Stimulated activated naive B cell treated with anti-CD40 and anti-IgM and Interleukin-4, amounts not matched to agents 10 μg/mL and 1 μg/mL and 100 μg/mL, for 72 hours (primary cell): ENCODE measurements around the gene SLX1A.
"Not testable (repeated sequence)": the region's sequence is repeated elsewhere in the genome, so short reads cannot be mapped to it uniquely, and the experiment has no call there.

Experiments used
- ATAC-seq, 2 donors: fragments of 150-1000 bp; cut with Tn5 transposase; replicated peaks; 2 replicates each; pipeline ENCODE4 v1.10.0; 2021; ENCODE audit warnings: moderate library complexity in 1 of 2
- DNase-seq: peaks from one replicate; pipeline ENCODE4 v3.0.0; 2021
- H3K27ac Mint-ChIP-seq: one replicate; pipeline ENCODE4 v1.8.0; 2022; ENCODE audit warnings: mild to moderate bottlenecking, mixed read lengths
- H3K27me3 Mint-ChIP-seq, 2 donors: one replicate each; pipeline ENCODE4 v1.8.0; 2022; ENCODE audit warnings: mixed read lengths in 2 of 2
- H3K36me3 Mint-ChIP-seq, 2 donors: one replicate each; pipeline ENCODE4 v1.8.0; 2022; ENCODE audit warnings: mixed read lengths in 2 of 2, mild to moderate bottlenecking in 1 of 2
- H3K4me1 Mint-ChIP-seq, 2 donors: one replicate each; pipeline ENCODE4 v1.8.0; 2022; ENCODE audit warnings: mixed read lengths in 2 of 2, mild to moderate bottlenecking in 1 of 2
- H3K4me3 Mint-ChIP-seq, 2 donors: one replicate each; pipeline ENCODE4 v1.8.0; 2022; ENCODE audit warnings: mild to moderate bottlenecking in 2 of 2, mixed read lengths in 2 of 2, moderate library complexity in 1 of 2
- H3K9me3 Mint-ChIP-seq, 2 donors: one replicate each; pipeline ENCODE4 v1.8.0; 2022; ENCODE audit warnings: mixed read lengths in 2 of 2, mild to moderate bottlenecking in 1 of 2

The SLX1A gene

GRCh38 chr16:30193615-30194014 is at the start of gene SLX1A, which contains the start of gene BOLA2B:
SLX1A (plus strand) TSS chr16:30193875; CDS start chr16:30194085, 210 bp downstream.
BOLA2B (minus strand) TSS chr16:30193666; CDS start chr16:30193595, 71 bp downstream.
- H3K9me3 Mint-ChIP-seq, DNase-seq, H3K4me1 Mint-ChIP-seq, H3K27me3 Mint-ChIP-seq, H3K36me3 Mint-ChIP-seq, H3K4me3 Mint-ChIP-seq, H3K27ac Mint-ChIP-seq: not testable (repeated sequence)
- peak; percentile 88 to 90 for ATAC-seq

- no peaks in the 10 kb centered on the region for H3K27me3 Mint-ChIP-seq
- H3K9me3 Mint-ChIP-seq, result no peaks in the 10 kb centered on the region
- H3K27ac Mint-ChIP-seq, result no peak overlapping the region
Observed at GRCh38 chr16:30144017-30144416, 49.7 kb upstream of the SLX1A start.

GRCh38 chr16:30144917-30145316 is 48.8 kb upstream of the SLX1A start:
- H3K27me3 Mint-ChIP-seq, result no peaks in the 10 kb centered on the region
- no peak overlapping the region for H3K27ac Mint-ChIP-seq
- DNase-seq (no peak), ATAC-seq (no peak)
- peaks cover 3 to 6% of the 10 kb centered on the region in 2 donors for H3K4me1 Mint-ChIP-seq
- H3K9me3 Mint-ChIP-seq, result peaks cover 0 to 2% of the 10 kb centered on the region in 2 donors
- peaks cover 2 to 4% of the 10 kb centered on the region in 2 donors for H3K36me3 Mint-ChIP-seq
- no peak overlapping the region for H3K4me3 Mint-ChIP-seq

More at GRCh38 chr16:30144017-30144416, 49.7 kb upstream of the SLX1A start:
- H3K4me3 Mint-ChIP-seq, result no peak overlapping the region
- H3K4me1 Mint-ChIP-seq, result peaks cover 9% of the 10 kb centered on the region in 2 donors
- H3K36me3 Mint-ChIP-seq, result no peaks in the 10 kb centered on the region
- ATAC-seq (no peak), DNase-seq (no peak)

GRCh38 chr16:30145657-30146056 is 48.0 kb upstream of the SLX1A start:
- no peak overlapping the region for H3K27ac Mint-ChIP-seq
- no peak for DNase-seq
- no peak overlapping the region for H3K4me3 Mint-ChIP-seq
- no peaks in the 10 kb centered on the region for H3K27me3 Mint-ChIP-seq
- peaks cover 2 to 4% of the 10 kb centered on the region in 2 donors for H3K36me3 Mint-ChIP-seq
- H3K9me3 Mint-ChIP-seq, result peaks cover 0 to 2% of the 10 kb centered on the region in 2 donors
- peaks cover 0 to 5% of the 10 kb centered on the region in 2 donors for H3K4me1 Mint-ChIP-seq
- ATAC-seq, result no peak

- no peak for DNase-seq
- no peak for ATAC-seq
- Mint-ChIP-seq H3K36me3 (peaks cover 2 to 4% of the 10 kb centered on the region in 2 donors), H3K4me3 (no peak overlapping the region), H3K27me3 (no peaks in the 10 kb centered on the region), H3K27ac (no peak overlapping the region), H3K4me1 (peaks cover 0 to 8% of the 10 kb centered on the region in 2 donors), H3K9me3 (peaks cover 0 to 2% of the 10 kb centered on the region in 2 donors)
Observed at GRCh38 chr16:30147843-30148510, 45.7 kb upstream of the SLX1A start.

GRCh38 chr16:30149250-30149930 is 44.3 kb upstream of the SLX1A start:
- Mint-ChIP-seq H3K27ac (no peak overlapping the region), H3K4me1 (peaks cover 0 to 4% of the 10 kb centered on the region in 2 donors), H3K36me3 (peaks cover 2 to 4% of the 10 kb centered on the region in 2 donors), H3K4me3 (no peak overlapping the region), H3K27me3 (no peaks in the 10 kb centered on the region), H3K9me3 (peaks cover 0 to 2% of the 10 kb centered on the region in 2 donors)
- ATAC-seq, result no peak
- no peak for DNase-seq

- Mint-ChIP-seq H3K4me3 (no peak overlapping the region), H3K36me3 (peaks cover 2 to 4% of the 10 kb centered on the region in 2 donors), H3K9me3 (peaks cover 0 to 2% of the 10 kb centered on the region in 2 donors), H3K27me3 (no peaks in the 10 kb centered on the region), H3K27ac (no peak overlapping the region), H3K4me1 (peaks cover 0 to 4% of the 10 kb centered on the region in 2 donors)
- ATAC-seq (peak in 1 of 2 donors; percentile 31), DNase-seq (no peak)
Observed at GRCh38 chr16:30151091-30151490, 42.6 kb upstream of the SLX1A start.

GRCh38 chr16:30152517-30152916 is 41.2 kb upstream of the SLX1A start:
- no peak overlapping the region for H3K27ac Mint-ChIP-seq
- no peak for DNase-seq
- ATAC-seq, result no peak
- H3K27me3 Mint-ChIP-seq, result no peaks in the 10 kb centered on the region
- no peak overlapping the region for H3K4me3 Mint-ChIP-seq
- H3K9me3 Mint-ChIP-seq, result peaks cover 0 to 2% of the 10 kb centered on the region in 2 donors
- H3K36me3 Mint-ChIP-seq, result peaks cover 2 to 4% of the 10 kb centered on the region in 2 donors
- H3K4me1 Mint-ChIP-seq, result peaks cover 0 to 4% of the 10 kb centered on the region in 2 donors

GRCh38 chr16:30155188-30155587 is 38.5 kb upstream of the SLX1A start:
- ATAC-seq (no peak), DNase-seq (no peak)
- no peaks in the 10 kb centered on the region for H3K27me3 Mint-ChIP-seq
- no peak overlapping the region for H3K4me3 Mint-ChIP-seq
- no peaks in the 10 kb centered on the region for H3K9me3 Mint-ChIP-seq
- H3K27ac Mint-ChIP-seq, result no peak overlapping the region
- no peaks in the 10 kb centered on the region for H3K36me3 Mint-ChIP-seq
- H3K4me1 Mint-ChIP-seq, result peaks cover 0 to 4% of the 10 kb centered on the region in 2 donors

GRCh38 chr16:30157214-30157613 is 36.5 kb upstream of the SLX1A start:
- DNase-seq (no peak), ATAC-seq (no peak)
- no peak overlapping the region for H3K4me3 Mint-ChIP-seq
- H3K27ac Mint-ChIP-seq, result no peak overlapping the region
- no peaks in the 10 kb centered on the region for H3K9me3 Mint-ChIP-seq
- no peaks in the 10 kb centered on the region for H3K27me3 Mint-ChIP-seq
- no peaks in the 10 kb centered on the region for H3K36me3 Mint-ChIP-seq
- H3K4me1 Mint-ChIP-seq, result no peaks in the 10 kb centered on the region

GRCh38 chr16:30163538-30163937 is 30.1 kb upstream of the SLX1A start:
- H3K9me3 Mint-ChIP-seq, result peaks cover 3 to 6% of the 10 kb centered on the region in 2 donors
- H3K36me3 Mint-ChIP-seq, result no peaks in the 10 kb centered on the region
- H3K27ac Mint-ChIP-seq, result no peak overlapping the region
- peaks cover 19 to 31% of the 10 kb centered on the region in 2 donors for H3K4me1 Mint-ChIP-seq
- H3K27me3 Mint-ChIP-seq, result no peaks in the 10 kb centered on the region
- DNase-seq, result no peak
- ATAC-seq, result no peak
- H3K4me3 Mint-ChIP-seq, result no peak overlapping the region

GRCh38 chr16:30166202-30166902 is 27.3 kb upstream of the SLX1A start:
- Mint-ChIP-seq H3K27ac (peak overlapping the region; percentile 83), H3K4me3 (peak overlapping the region in 1 of 2 donors; percentile 47), H3K4me1 (peaks cover 19 to 31% of the 10 kb centered on the region in 2 donors), H3K27me3 (no peaks in the 10 kb centered on the region), H3K9me3 (peaks cover 3 to 6% of the 10 kb centered on the region in 2 donors), H3K36me3 (no peaks in the 10 kb centered on the region)
- DNase-seq, result peak; percentile 42
- peak; percentile 100 for ATAC-seq

- not testable (repeated sequence) for H3K27me3 Mint-ChIP-seq, H3K27ac Mint-ChIP-seq, H3K9me3 Mint-ChIP-seq, H3K4me3 Mint-ChIP-seq, H3K36me3 Mint-ChIP-seq, DNase-seq, ATAC-seq
- H3K4me1 Mint-ChIP-seq, result peaks cover 19 to 31% of the 10 kb centered on the region in 2 donors
Observed at GRCh38 chr16:30168746-30169145, 24.9 kb upstream of the SLX1A start.

GRCh38 chr16:30169416-30169815 is 24.3 kb upstream of the SLX1A start:
- peaks cover 19 to 31% of the 10 kb centered on the region in 2 donors for H3K4me1 Mint-ChIP-seq
- H3K27ac Mint-ChIP-seq, H3K4me3 Mint-ChIP-seq, H3K9me3 Mint-ChIP-seq, DNase-seq, H3K27me3 Mint-ChIP-seq, H3K36me3 Mint-ChIP-seq, ATAC-seq: not testable (repeated sequence)
